ENCODE measurements around the gene GREB1.

GREB1 gene

DNA sequence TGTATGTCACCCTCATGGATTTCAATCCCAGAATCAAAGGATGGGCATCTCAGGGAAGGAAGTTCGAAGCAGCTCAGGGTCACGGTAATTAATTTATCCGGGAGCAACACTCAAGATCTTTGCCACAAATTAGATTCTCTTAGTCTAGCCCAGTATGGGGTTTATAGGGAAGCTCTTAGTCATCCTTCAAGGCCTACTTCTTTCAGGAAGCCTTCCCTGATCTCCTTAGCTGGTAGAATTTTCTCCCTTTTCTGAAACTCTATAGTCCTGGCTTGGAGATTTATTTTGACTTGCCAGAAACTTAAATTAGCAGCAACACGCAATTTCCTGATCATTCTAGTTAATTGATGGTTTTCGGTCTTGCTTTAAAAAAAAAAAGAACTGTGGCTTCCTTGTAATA, 20.5 kb upstream of the GREB1 start:
- DNase-seq: no peak

GRCh38 chr2:11514081-11514730, 19.6 kb upstream of the GREB1 start:
- no peak for DNase-seq

DNA sequence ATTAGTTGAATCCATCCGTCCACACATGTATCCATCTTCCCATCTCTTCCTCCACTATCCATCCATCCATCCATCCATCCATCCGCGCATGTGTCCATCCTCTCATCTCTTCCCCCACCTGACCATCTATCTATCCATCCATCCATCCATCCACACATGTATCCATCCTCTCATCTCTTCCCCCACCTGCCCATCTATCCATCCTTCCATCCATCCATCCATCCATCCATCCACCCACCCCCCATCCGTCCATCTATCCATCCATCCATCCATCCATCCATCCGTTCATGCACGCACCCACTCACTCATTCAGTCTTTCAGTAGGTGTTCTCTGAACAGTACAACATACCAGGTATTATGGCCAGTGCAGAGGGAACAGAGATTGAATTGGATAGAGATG, 18.9 kb upstream of the GREB1 start:
- no peak for DNase-seq

- no peak for DNase-seq
Observed at GRCh38 chr2:11515490-11515981, 18.3 kb upstream of the GREB1 start.

DNA sequence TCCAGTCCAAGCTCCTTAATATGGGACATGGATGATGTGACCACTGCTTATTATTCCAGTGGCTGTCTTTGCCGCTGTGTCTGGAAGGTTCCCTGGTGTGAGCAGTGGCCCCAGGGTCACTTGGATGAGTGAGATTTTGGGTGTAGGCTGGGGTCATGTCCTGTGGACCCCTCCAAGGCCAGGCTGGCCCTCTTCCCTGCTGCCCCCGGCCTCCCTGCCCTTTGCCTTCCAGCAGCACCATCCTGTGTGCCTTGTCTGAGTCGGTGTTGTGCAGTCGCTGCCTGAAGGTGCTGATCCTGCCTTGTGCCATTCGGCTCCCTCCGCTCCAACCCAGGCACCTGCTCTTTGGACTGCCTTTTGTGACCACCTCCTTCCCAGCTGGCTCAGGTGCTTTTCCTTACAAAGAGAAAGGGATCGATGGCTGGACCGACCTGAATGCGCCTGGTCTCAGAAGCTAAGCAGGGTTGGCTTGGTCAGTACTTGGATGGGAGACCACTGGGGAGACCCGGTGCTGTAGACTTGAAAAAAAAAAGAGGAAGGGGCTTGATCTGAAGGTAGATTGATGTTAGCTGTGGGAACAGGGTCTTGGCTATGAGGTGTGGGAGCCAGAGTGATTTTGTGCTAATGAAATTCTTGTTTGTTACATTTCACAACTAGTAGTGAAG, 16.7 kb upstream of the GREB1 start:
- DNase-seq: no peak

GRCh38 chr2:11517906-11518305, 15.9 kb upstream of the GREB1 start:
- DNase-seq: no peak

DNA sequence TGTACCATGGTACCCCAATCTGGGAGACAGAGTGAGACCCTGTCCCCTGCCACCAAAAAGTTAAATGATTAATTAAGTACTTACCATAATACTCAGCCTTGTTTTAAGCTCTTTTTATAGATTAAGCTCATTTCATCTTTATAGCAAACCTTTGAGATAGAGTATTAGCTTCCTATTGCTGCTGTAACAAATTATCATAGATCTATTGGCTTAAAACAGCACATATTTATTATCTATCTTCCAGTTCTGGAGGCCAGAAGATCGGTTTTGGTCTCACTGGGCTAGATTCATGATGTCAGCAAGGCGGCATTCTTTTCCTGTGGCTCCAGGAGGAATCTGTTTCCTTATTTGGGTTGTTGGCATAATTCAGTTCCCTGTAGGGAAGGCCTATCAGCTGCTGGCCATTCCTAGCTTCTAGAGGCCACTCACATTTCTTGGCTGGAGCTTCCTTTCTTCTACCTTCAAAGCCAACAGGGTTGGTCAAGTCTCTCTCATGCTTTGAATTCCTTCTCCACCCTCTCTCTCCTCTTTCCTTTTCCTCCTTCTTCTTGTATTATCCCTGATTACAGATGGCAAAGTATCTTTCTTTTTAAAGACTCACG, 13.7 kb upstream of the GREB1 start:
- DNase-seq: no peak

DNA sequence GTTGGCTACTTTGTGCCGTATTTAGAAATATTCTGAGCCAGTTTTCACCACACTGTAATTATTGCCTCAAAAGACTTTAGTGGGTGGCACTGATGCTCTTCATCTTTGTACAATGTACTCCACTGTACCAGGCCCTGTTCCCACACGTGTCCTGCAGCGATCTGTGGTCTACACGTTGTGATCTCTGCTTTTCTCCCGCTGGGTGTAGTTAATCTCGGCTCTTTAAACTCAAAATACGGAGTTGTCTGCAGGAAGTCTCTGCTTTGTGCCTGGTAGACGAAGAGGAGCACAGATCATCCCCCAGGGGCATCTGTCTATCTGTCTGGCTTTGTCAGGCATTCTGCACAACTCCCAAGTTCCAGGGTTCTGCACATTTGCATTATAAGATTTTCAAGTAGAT, 12.1 kb upstream of the GREB1 start:
- no peak for DNase-seq

DNA sequence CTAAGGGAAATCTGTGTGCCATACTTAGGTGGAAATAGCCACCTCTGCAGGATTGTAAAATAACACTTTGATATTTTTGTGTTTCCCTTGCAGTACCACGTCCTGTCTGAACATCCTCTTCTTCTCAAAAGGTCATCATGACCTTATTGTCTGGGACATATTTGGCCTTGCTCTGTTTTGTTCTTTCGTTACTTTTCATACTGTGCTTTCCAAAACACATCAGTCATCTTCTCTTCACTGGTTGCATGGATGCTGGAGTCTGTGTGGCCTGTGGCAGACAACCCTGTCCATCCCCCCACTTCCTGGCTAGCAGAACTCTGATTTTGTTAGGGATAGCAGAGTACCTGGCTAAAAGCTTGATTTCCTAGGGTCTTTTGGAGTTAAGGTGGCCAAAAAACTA, 9.4 kb upstream of the GREB1 start:
- DNase-seq: no peak

DNA sequence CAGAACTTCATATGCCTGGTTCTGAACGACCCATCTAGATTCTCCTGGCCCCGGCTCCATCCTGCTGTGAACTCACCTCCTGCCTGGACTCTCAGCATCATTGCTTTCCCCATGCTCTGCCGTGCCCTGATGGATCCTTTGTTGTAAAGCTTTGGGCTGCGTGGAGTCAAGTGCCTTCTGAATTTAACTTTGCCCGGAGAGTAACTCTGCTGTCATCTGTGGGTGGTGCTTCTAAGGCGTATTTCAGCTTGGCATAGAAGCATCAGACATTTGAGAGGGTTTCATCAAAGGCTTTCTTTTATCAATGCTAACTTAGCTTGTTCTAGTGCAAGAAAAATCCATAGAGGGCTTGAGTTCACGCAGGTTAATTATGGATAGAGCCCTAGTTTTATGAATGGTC, 8.1 kb upstream of the GREB1 start:
- DNase-seq: no peak

DNA sequence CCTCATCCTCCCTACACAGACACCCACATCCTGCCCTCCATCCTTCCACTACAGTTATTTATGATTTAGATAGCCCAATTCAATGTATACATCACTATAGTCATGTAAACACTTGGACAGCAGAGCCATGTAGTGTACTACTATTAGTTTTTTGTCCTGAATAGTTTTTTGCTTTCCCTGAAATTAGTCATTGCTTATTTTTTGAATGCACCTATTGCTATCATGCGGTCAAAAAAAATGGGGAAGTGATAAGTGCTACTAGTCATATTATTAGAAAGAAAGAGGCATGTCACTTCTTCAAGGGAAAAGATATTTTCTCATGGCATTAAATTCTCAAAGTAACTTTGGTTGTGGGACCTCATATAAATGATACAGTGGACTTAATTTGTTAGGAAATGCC, 6.8 kb upstream of the GREB1 start:
- DNase-seq: no peak

DNA sequence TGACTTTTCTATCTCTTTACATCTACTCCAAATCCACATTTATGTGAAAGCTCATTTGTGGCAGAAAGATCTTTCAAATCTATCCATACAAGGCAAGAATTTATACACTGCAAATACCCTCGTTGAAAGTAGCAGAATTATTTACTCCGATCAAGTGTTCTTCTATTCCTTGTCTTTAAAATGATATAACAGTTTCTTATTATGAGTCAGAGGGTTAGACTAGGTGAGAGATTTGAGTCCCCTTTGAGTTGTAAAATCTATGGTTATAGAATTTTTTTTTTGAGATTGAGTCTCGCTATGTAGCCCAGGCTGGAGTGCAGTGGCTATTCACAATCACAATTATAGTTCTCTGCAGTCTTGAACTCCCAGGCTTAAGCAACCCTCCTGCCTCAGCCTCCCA, 5.6 kb upstream of the GREB1 start:
- DNase-seq: no peak

GRCh38 chr2:11530864-11531465, 2.9 kb upstream of the GREB1 start:
- DNase-seq: no peak

DNA sequence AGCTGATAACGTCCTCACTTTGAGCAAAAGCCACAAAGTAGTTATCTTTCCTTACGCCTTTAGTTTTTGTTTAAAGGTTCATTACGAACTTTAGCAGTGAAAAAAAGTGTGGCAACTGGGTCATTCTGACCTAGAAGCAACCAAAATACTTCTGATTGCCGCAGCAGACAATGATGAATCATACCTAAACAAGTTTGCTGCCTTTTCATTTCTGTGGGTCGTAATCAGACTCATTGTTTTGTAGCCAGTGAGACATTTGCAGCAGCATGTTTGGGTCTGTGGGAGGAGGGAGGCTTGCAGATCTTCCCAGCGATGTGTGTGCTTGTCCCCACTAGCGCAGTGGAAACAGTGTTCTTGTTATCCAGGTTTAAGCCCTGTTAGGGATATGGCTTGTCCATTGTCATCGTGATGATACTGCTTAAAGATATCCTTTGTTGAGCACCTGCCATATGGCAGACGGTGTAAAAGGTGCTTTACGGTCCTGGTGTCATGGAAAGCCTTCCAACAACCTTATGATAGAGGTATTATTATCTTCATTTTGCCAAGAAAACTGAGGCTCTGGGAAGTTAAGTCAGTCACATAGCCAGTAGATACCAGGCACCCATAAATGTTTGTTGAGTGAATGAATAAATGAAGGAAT, 1.3 kb upstream of the GREB1 start:
- no peak for DNase-seq

GRCh38 chr2:11534071-11534745, 363 bp downstream of the GREB1 start:
- DNase-seq: no peak

DNA sequence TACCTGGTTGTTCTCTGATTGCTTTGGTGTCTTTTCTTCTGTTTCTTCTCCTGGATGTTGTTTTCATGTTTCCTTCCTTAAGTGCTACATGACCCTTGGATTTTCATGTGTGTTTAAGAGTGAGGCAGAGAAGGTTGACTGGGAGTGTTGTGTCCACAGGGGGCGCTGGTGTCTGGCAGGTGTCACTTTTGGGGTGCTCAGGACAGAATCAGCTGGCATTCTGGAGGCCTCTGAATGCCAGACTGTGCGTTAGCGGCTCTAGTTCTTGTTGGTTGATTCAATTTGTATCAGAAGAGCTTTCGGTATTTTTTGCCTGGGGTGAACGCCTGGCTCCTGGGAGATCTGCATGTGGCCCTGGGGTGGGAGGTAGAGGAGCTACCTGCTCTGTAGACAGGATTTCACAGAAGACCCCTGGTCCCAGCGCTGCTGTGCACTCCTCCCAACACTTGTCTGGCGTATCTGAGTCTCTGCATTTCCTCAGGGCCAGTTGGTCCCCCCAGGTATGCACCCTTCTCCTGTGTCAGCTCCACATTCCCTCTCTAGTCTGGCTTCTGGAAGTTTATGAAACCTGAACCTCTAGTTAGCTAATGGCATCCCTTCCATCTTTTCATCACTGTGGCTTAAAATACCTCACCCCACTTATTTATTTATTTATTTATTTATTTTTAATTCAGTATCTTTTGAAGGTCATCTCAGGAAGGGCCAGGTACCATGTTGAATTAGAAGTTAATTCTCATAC, 1.1 kb downstream of the GREB1 start:
- DNase-seq: no peak

DNA sequence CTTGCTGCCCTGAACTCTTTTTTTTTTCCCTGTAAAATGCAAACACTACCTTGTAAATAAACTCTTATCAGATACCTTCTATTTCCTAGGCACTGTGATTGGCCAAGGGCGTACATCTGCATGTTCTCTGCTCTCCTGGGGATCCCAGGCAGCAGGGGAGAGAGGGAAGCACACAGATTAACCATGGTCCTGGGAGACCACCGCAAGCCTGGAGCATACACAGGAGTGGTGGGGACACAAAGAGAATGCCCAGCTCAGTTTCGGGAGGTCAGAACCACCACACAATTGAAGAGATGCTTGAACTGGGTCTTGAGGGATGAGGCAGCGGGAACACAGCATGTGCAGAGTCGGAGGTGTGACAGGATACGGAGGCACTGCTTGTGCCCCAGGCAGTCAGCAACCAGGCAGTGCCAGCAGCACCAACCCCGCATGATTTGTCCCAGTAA, 2.1 kb downstream of the GREB1 start:
- no peak for DNase-seq

- DNase-seq: no peak
Observed at GRCh38 chr2:11537951-11538350, 4.1 kb downstream of the GREB1 start.

GRCh38 chr2:11539317-11540147, 5.7 kb downstream of the GREB1 start:
- no peak for DNase-seq

GRCh38 chr2:11540148-11540995, 6.5 kb downstream of the GREB1 start:
- no peak for DNase-seq
